GM12878 (cell line): ENCODE measurements around the gene SLFN5. TPM values are rescaled to one million over a fixed set of nuclear protein-coding genes. Genes with fewer than 3 reads are reported as not detected.

Experiments used
- ATAC-seq: fragments of 200-7000 bp; cut with Tn5 transposase; 3 replicates; pipeline ENCODE4 v1.9.1; 2020; ENCODE audit warnings: mild to moderate bottlenecking, moderate library complexity
- BruUV-seq: library from RNA; stranded (reverse); fragments of 400-500 nt; replicated peaks from 2 replicates; lab custom pipeline; 2021; lab: Mats Ljungman, UMichigan
- CTCF ChIA-PET: fragments of 300-600 bp; sonication (Branson Sonifier 250); formaldehyde crosslinking; extraction: SDS; loops from one replicate; lab custom pipeline; 2021; ENCODE audit warnings: inconsistent platforms; lab: Yijun Ruan, JAX
- POLR2A ChIA-PET: fragments of 350-600 bp; formaldehyde crosslinking; extraction: SDS; loops from one replicate; lab custom pipeline; 2021; ENCODE audit warnings: inconsistent platforms; lab: Charles Lee
- RAD21 ChIA-PET: fragments of 300-600 bp; sonication (Branson Sonifier 250); formaldehyde crosslinking; loops from one replicate; lab custom pipeline; 2023; ENCODE audit warnings: antibody characterized with exemption; ENCODE audit not compliant: unreplicated experiment; lab: Charles Lee
- SMC1A ChIA-PET: fragments of 300-600 bp; sonication (Branson Sonifier 250); formaldehyde crosslinking; loops from one replicate; lab custom pipeline; 2023; ENCODE audit not compliant: unreplicated experiment, uncharacterized antibody; lab: Charles Lee
- DNase-seq: peaks from one replicate; pipeline ENCODE4 v3.0.0-alpha.2; 2011; ENCODE audit warnings: low read depth, low spot score
- FAIRE-seq: peaks from 3 replicates; lab custom pipeline; 2011; peaks lifted over from hg19 to GRCh38; lab: Jason Lieb, UNC
- H2AFZ ChIP-seq: 2 replicates; pipeline ENCODE4 v1.6.0; 2011; ENCODE audit warnings: low read depth, low read length, control low read depth; ENCODE audit not compliant: control insufficient read depth
- H3K27ac ChIP-seq: 2 replicates; pipeline ENCODE4 v1.5.1; 2011; ENCODE audit warnings: control low read depth; ENCODE audit not compliant: control insufficient read depth, insufficient read depth
- H3K27me3 ChIP-seq, 2 experiments: replicated peaks in 1 of 2; 2 replicates each; pipeline versions ENCODE4 v1.6.0 to v1.6.1; 2011; ENCODE audit warnings: low read length in 1 of 2; ENCODE audit not compliant: control insufficient read depth in 2 of 2, insufficient read depth in 2 of 2
- H3K36me3 ChIP-seq, 2 experiments: 2 replicates each; pipeline ENCODE4 v1.5.1; 2011; ENCODE audit warnings: low read length in 1 of 2; ENCODE audit not compliant: control insufficient read depth in 2 of 2, insufficient read depth in 2 of 2
- H3K4me1 ChIP-seq: 2 replicates; pipeline ENCODE4 v1.6.1; 2011; ENCODE audit warnings: mild to moderate bottlenecking, low read length, moderate library complexity, mixed read lengths; ENCODE audit not compliant: control insufficient read depth, insufficient read depth
- H3K4me2 ChIP-seq: 2 replicates; pipeline ENCODE4 v1.6.0; 2011; ENCODE audit warnings: control low read depth; ENCODE audit not compliant: control insufficient read depth, insufficient read depth
- H3K4me3 ChIP-seq: fragments of 200-600 bp; sonication (generic); 2 replicates; pipeline ENCODE4 v1.5.1; 2016
- H3K79me2 ChIP-seq: 2 replicates; pipeline ENCODE4 v1.6.0; 2011; ENCODE audit warnings: low read length; ENCODE audit not compliant: control insufficient read depth, insufficient read depth
- H3K9ac ChIP-seq: 2 replicates; pipeline ENCODE4 v1.8.0; 2011; ENCODE audit warnings: low read length, control low read depth, mixed read lengths; ENCODE audit not compliant: control insufficient read depth, insufficient read depth
- H3K9me3 ChIP-seq: replicated peaks from 3 replicates; pipeline ENCODE4 v1.5.1; 2011; ENCODE audit warnings: mild to moderate bottlenecking, low read length; ENCODE audit not compliant: control insufficient read depth, insufficient read depth
- H4K20me1 ChIP-seq: 2 replicates; pipeline ENCODE4 v1.6.0; 2011; ENCODE audit not compliant: control insufficient read depth, insufficient read depth
- CREM ChIP-seq: IDR thresholded peaks from 2 replicates; pipeline ENCODE4 v1.6.1; 2014; ENCODE audit warnings: antibody characterized with exemption, low read depth
- EGR1 ChIP-seq, 2 experiments: IDR thresholded peaks; 1 replicate in 1 of 2; 2 replicates in 1 of 2; pipeline ENCODE4 v1.6.1; 2011 to 2012; ENCODE audit warnings: low read depth in 2 of 2, low read length in 2 of 2, borderline replicate concordance in 1 of 2, mild to moderate bottlenecking in 1 of 2, moderate library complexity in 1 of 2
- IKZF2 ChIP-seq, 2 experiments: fragments of 450-650 bp; IDR thresholded peaks; 2 replicates each; pipeline ENCODE4 v1.6.1; 2017; ENCODE audit warnings: mild to moderate bottlenecking in 2 of 2, moderate library complexity in 2 of 2
- MEF2B ChIP-seq: fragments of 450-650 bp; IDR thresholded peaks from 2 replicates; pipeline ENCODE4 v1.6.1; 2018; ENCODE audit warnings: mild to moderate bottlenecking, moderate library complexity; ENCODE audit not compliant: partially characterized antibody, poor library complexity, severe bottlenecking
- NFXL1 ChIP-seq: fragments of 450-650 bp; IDR thresholded peaks from 2 replicates; pipeline ENCODE4 v1.6.1; 2017; ENCODE audit warnings: antibody characterized with exemption, mild to moderate bottlenecking, borderline replicate concordance
- PAX8 ChIP-seq: fragments of 450-650 bp; IDR thresholded peaks from 2 replicates; pipeline ENCODE4 v1.6.1; 2017; ENCODE audit warnings: mild to moderate bottlenecking, moderate library complexity
- WRNIP1 ChIP-seq: IDR thresholded peaks from 2 replicates; pipeline ENCODE4 v1.6.1; 2011; ENCODE audit warnings: low read depth, low read length, improper control_type of control experiment, borderline replicate concordance
- ZNF274 ChIP-seq: IDR thresholded peaks from one replicate; pipeline ENCODE4 v1.8.0; 2011; ENCODE audit not compliant: insufficient read length, insufficient read depth
- ZNF384 ChIP-seq: IDR thresholded peaks from 2 replicates; pipeline ENCODE4 v1.6.1; 2012; ENCODE audit warnings: low read depth, mild to moderate bottlenecking, low read length, improper control_type of control experiment, borderline replicate concordance
- WGBS: methylation state at CpG from one replicate; pipeline ENCODE4 v1.1.6; 2016; ENCODE audit warnings: low lambda C conversion rate; ENCODE audit not compliant: insufficient replicate concordance, insufficient coverage; ENCODE audit errors: missing lambda C conversion rate; 5-methylcytosine and 5-hydroxymethylcytosine counted together
- in situ Hi-C: fragments of 300-500 bp; cut with MboI; formaldehyde crosslinking; loops from 9 replicates; pipeline ENCODE4 v1.14.3; 2018; ENCODE audit warnings: mixed read lengths
- intact Hi-C: fragments of 100-400 bp; cut with micrococcal nuclease; formaldehyde crosslinking; loops from one replicate; pipeline ENCODE4 v1.14.2; 2022; ENCODE audit not compliant: unreplicated experiment
- polyA plus RNA-seq, 11 experiments: library from polyadenylated mRNA; depleted of rRNA in 4 of 11; unstranded in 6 of 11; stranded (reverse) in 5 of 11; fragments of >200 nt; fragmentation: Nextera tagmentation in 4 of 11; fragmentation: Illumina TruSeq in 1 of 11; extraction: Ambion mirVana in 4 of 11; extraction: Trizol in 1 of 11; gene quantifications; 1 replicate in 1 of 11; 2 replicates in 10 of 11; pipeline versions ENCODE4 v1.2.1 to v1.2.3, GENCODE V29; 2011 to 2016; ENCODE audit warnings: inconsistent platforms in 2 of 11, missing spikeins in 2 of 11, low read depth in 1 of 11
- total RNA-seq, 4 experiments: library from RNA; depleted of rRNA in 3 of 4; stranded (reverse); fragments of >200 nt in 3 of 4; fragmentation: Illumina TruSeq in 1 of 4; extraction: Trizol in 1 of 4; gene quantifications; 2 replicates each; pipeline versions ENCODE4 v1.2.1 to v1.2.3, GENCODE V29; 2013 to 2021
- TF ChIP-seq, protein P1 (sequence below): fragments of 450-650 bp; IDR thresholded peaks from 2 replicates; pipeline ENCODE4 v1.6.1; 2018; ENCODE audit warnings: mild to moderate bottlenecking, low read depth, moderate library complexity; ENCODE audit not compliant: partially characterized antibody
- TF ChIP-seq, protein P2 (sequence below): IDR thresholded peaks from 2 replicates; pipeline ENCODE4 v1.6.1; 2012; ENCODE audit warnings: low read depth, low read length, improper control_type of control experiment

The SLFN5 gene
- total and polyA plus RNA-seq, 10 of the 15 experiments (the other 5 are each of a cell fraction or from before 2014, with no cell fraction given) = 0.19 to 2.1 (median 1.3) TPM

DNA sequence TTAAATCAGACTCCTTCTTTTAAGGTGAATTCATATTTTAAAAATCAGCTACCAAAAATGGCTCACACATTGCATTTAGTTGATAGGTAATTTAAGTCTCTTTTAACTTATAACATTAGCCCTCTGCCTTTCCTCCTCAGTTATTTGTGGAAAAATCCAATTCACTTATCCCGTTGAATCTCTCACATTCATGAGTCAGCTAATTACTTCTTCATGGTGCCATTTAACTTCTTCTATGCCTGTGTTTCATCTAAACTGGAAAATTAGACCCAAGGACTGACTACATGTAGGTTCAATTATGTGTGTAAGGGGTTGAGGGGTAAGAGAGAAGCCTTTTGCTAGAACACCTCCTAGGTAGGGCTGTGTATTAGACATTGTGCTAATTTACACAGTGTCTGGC is 18.4 kb upstream of the SLFN5 start:
- H3K4me3 ChIP-seq = no peak overlapping the region
- in situ Hi-C loops = no loop called here
- no peak overlapping the region for H3K4me2 ChIP-seq
- 43% methylated on average over 1 of the region's 1 CpG for WGBS
- no peak for FAIRE-seq
- H3K27ac ChIP-seq = no peak overlapping the region
- TF ChIP-seq NFXL1 = no peak
- TF ChIP-seq CREM = no peak
- no peak for TF ChIP-seq MEF2B
- no peak for TF ChIP-seq IKZF2 (IDR thresholded peaks at IDR 0.05)
- no peak for TF ChIP-seq WRNIP1
- TF ChIP-seq ZNF384 = no peak
- TF ChIP-seq ZNF274 = no peak
- TF ChIP-seq, protein P1, sequence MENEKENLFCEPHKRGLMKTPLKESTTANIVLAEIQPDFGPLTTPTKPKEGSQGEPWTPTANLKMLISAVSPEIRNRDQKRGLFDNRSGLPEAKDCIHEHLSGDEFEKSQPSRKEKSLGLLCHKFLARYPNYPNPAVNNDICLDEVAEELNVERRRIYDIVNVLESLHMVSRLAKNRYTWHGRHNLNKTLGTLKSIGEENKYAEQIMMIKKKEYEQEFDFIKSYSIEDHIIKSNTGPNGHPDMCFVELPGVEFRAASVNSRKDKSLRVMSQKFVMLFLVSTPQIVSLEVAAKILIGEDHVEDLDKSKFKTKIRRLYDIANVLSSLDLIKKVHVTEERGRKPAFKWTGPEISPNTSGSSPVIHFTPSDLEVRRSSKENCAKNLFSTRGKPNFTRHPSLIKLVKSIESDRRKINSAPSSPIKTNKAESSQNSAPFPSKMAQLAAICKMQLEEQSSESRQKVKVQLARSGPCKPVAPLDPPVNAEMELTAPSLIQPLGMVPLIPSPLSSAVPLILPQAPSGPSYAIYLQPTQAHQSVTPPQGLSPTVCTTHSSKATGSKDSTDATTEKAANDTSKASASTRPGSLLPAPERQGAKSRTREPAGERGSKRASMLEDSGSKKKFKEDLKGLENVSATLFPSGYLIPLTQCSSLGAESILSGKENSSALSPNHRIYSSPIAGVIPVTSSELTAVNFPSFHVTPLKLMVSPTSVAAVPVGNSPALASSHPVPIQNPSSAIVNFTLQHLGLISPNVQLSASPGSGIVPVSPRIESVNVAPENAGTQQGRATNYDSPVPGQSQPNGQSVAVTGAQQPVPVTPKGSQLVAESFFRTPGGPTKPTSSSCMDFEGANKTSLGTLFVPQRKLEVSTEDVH = no peak
- no peak for TF ChIP-seq PAX8
- no peak for TF ChIP-seq EGR1 (IDR thresholded peaks at IDR 0.05; ENCODE audit: borderline replicate concordance in 1 of 2, low read depth in 2 of 2, low read length in 2 of 2)
- TF ChIP-seq, protein P2, sequence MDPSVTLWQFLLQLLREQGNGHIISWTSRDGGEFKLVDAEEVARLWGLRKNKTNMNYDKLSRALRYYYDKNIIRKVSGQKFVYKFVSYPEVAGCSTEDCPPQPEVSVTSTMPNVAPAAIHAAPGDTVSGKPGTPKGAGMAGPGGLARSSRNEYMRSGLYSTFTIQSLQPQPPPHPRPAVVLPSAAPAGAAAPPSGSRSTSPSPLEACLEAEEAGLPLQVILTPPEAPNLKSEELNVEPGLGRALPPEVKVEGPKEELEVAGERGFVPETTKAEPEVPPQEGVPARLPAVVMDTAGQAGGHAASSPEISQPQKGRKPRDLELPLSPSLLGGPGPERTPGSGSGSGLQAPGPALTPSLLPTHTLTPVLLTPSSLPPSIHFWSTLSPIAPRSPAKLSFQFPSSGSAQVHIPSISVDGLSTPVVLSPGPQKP = no peak
- TF ChIP-seq, all 136 proteins: peak for 0
- POLR2A ChIA-PET = no interaction called here
- intact Hi-C loops = no loop called here
- no peak for DNase-seq
- CTCF ChIA-PET = interaction anchor here (1.6 kb wide), 1 partner anchor 11 kb away, joined by 4 read pairs; no protein-coding TSS in a partner anchor
- Histone ChIP-seq H3K4me1 (no peaks in the 10 kb centered on the region), H3K9me3 (no peaks in the 10 kb centered on the region; the same call in 2 of the 3 replicates), H3K79me2 (no peaks in the 10 kb centered on the region), H4K20me1 (no peaks in the 10 kb centered on the region), H3K36me3 (no peaks in the 10 kb centered on the region), H3K9ac (no peak overlapping the region), H2AFZ (no peak overlapping the region), H3K27me3 (no peaks in the 10 kb centered on the region)
- SMC1A ChIA-PET = no interaction called here
- RAD21 ChIA-PET = interaction anchor here (0.6 kb wide), 1 partner anchor 29 kb away, joined by 3 read pairs; no protein-coding TSS in a partner anchor
- ATAC-seq = no peak
- no TSS peak for BruUV-seq
